ENCODE measurements around the gene DCP2. TPM values are rescaled to one million over a fixed set of nuclear protein-coding genes. Genes with fewer than 3 reads are reported as not detected.

Gene DCP2
- polyA plus RNA-seq, 1 donor, result 23.4 TPM

GRCh38 chr5:113044776-113045465, 68.3 kb downstream of the DCP2 start:
- no peak for DNase-seq (ENCODE audit: low read depth)

GRCh38 chr5:113047234-113047633, 70.6 kb downstream of the DCP2 start:
- DNase-seq (ENCODE audit: low read depth), result no peak

- DNase-seq (ENCODE audit: low read depth), result no peak
Observed at GRCh38 chr5:113047733-113048652, 71.4 kb downstream of the DCP2 start.

GRCh38 chr5:113048931-113049330, 72.3 kb downstream of the DCP2 start:
- DNase-seq (ENCODE audit: low read depth), result no peak

GRCh38 chr5:113050721-113051382, 74.3 kb downstream of the DCP2 start:
- DNase-seq (ENCODE audit: low read depth), result no peak

GRCh38 chr5:113052041-113052795, 75.6 kb downstream of the DCP2 start:
- no peak for DNase-seq (ENCODE audit: low read depth)

GRCh38 chr5:113053511-113053995, 77.0 kb downstream of the DCP2 start:
- no peak for DNase-seq (ENCODE audit: low read depth)

- DNase-seq (ENCODE audit: low read depth), result no peak
Observed at GRCh38 chr5:113054899-113055298, 78.3 kb downstream of the DCP2 start.

- no peak for DNase-seq (ENCODE audit: low read depth)
Observed at GRCh38 chr5:113056988-113057387, 80.4 kb downstream of the DCP2 start.

- no peak for DNase-seq (ENCODE audit: low read depth)
Observed at GRCh38 chr5:113057557-113057984, 81.0 kb downstream of the DCP2 start.

GRCh38 chr5:113058269-113058668, 81.7 kb downstream of the DCP2 start:
- DNase-seq (ENCODE audit: low read depth), result no peak

- no peak for DNase-seq (ENCODE audit: low read depth)
Observed at GRCh38 chr5:113058706-113059226, 82.2 kb downstream of the DCP2 start.

GRCh38 chr5:113059232-113060040, 82.8 kb downstream of the DCP2 start:
- no peak for DNase-seq (ENCODE audit: low read depth)

GRCh38 chr5:113060408-113061025, 83.9 kb downstream of the DCP2 start:
- DNase-seq (ENCODE audit: low read depth), result no peak

GRCh38 chr5:113061846-113062780, 85.5 kb downstream of the DCP2 start:
- no peak for DNase-seq (ENCODE audit: low read depth)

GRCh38 chr5:113062869-113063508, 86.4 kb downstream of the DCP2 start:
- DNase-seq (ENCODE audit: low read depth), result no peak

GRCh38 chr5:113063927-113064326, 87.3 kb downstream of the DCP2 start:
- no peak for DNase-seq (ENCODE audit: low read depth)

GRCh38 chr5:113064806-113065205, 88.2 kb downstream of the DCP2 start:
- DNase-seq (ENCODE audit: low read depth), result no peak
